ENCODE measurements around the gene SPRED1.
"Not testable (repeated sequence)": the region's sequence is repeated elsewhere in the genome, so short reads cannot be mapped to it uniquely, and the experiment has no call there.

DNA sequence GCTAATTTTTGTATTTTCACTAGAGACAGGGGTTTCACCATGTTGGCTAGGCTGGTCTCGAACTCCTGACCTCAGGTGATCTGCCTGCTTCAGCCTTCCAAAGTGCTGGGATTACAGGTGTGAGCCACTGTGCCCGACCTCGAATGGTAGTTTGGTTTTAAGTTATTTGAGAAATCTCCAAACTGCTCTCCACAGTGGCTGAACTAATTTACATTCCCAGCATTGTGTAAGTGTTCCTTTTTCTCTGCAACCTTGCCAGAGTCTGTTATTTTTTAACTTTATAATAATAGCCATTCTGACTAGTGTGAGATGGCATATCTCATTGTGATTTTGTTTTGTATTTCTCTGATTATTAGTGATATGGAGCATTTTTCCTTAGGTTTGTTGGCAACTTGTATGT is 19.8 kb downstream of the SPRED1 start:
- TF ChIP-seq, protein P1, sequence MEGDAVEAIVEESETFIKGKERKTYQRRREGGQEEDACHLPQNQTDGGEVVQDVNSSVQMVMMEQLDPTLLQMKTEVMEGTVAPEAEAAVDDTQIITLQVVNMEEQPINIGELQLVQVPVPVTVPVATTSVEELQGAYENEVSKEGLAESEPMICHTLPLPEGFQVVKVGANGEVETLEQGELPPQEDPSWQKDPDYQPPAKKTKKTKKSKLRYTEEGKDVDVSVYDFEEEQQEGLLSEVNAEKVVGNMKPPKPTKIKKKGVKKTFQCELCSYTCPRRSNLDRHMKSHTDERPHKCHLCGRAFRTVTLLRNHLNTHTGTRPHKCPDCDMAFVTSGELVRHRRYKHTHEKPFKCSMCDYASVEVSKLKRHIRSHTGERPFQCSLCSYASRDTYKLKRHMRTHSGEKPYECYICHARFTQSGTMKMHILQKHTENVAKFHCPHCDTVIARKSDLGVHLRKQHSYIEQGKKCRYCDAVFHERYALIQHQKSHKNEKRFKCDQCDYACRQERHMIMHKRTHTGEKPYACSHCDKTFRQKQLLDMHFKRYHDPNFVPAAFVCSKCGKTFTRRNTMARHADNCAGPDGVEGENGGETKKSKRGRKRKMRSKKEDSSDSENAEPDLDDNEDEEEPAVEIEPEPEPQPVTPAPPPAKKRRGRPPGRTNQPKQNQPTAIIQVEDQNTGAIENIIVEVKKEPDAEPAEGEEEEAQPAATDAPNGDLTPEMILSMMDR (IDR thresholded peaks at IDR 0.05 in 4 of 5, conservative IDR thresholded peaks at IDR 0.05 in 1 of 5) = not testable (repeated sequence)
- TF ChIP-seq POLR2A (IDR thresholded peaks at IDR 0.05) = not testable (repeated sequence)

Data from gastrocnemius medialis (tissue), 4 donors.